GM12878 (cell line): ENCODE measurements around the gene CELF2. TPM values are rescaled to one million over a fixed set of nuclear protein-coding genes. Genes with fewer than 3 reads are reported as not detected.

Experiments used
- ATAC-seq: fragments of 200-7000 bp; cut with Tn5 transposase; 3 replicates; pipeline ENCODE4 v1.9.1; 2020; ENCODE audit warnings: mild to moderate bottlenecking, moderate library complexity
- BruUV-seq: library from RNA; stranded (reverse); fragments of 400-500 nt; replicated peaks from 2 replicates; lab custom pipeline; 2021; lab: Mats Ljungman, UMichigan
- CTCF ChIA-PET: fragments of 300-600 bp; sonication (Branson Sonifier 250); formaldehyde crosslinking; extraction: SDS; loops from one replicate; lab custom pipeline; 2021; ENCODE audit warnings: inconsistent platforms; lab: Yijun Ruan, JAX
- POLR2A ChIA-PET: fragments of 350-600 bp; formaldehyde crosslinking; extraction: SDS; loops from one replicate; lab custom pipeline; 2021; ENCODE audit warnings: inconsistent platforms; lab: Charles Lee
- RAD21 ChIA-PET: fragments of 300-600 bp; sonication (Branson Sonifier 250); formaldehyde crosslinking; loops from one replicate; lab custom pipeline; 2023; ENCODE audit warnings: antibody characterized with exemption; ENCODE audit not compliant: unreplicated experiment; lab: Charles Lee
- SMC1A ChIA-PET: fragments of 300-600 bp; sonication (Branson Sonifier 250); formaldehyde crosslinking; loops from one replicate; lab custom pipeline; 2023; ENCODE audit not compliant: unreplicated experiment, uncharacterized antibody; lab: Charles Lee
- DNase-seq: peaks from one replicate; pipeline ENCODE4 v3.0.0-alpha.2; 2011; ENCODE audit warnings: low read depth, low spot score
- FAIRE-seq: peaks from 3 replicates; lab custom pipeline; 2011; peaks lifted over from hg19 to GRCh38; lab: Jason Lieb, UNC
- H2AFZ ChIP-seq: 2 replicates; pipeline ENCODE4 v1.6.0; 2011; ENCODE audit warnings: low read depth, low read length, control low read depth; ENCODE audit not compliant: control insufficient read depth
- H3K27ac ChIP-seq: 2 replicates; pipeline ENCODE4 v1.5.1; 2011; ENCODE audit warnings: control low read depth; ENCODE audit not compliant: control insufficient read depth, insufficient read depth
- H3K27me3 ChIP-seq, 2 experiments: replicated peaks in 1 of 2; 2 replicates each; pipeline versions ENCODE4 v1.6.0 to v1.6.1; 2011; ENCODE audit warnings: low read length in 1 of 2; ENCODE audit not compliant: control insufficient read depth in 2 of 2, insufficient read depth in 2 of 2
- H3K36me3 ChIP-seq, 2 experiments: 2 replicates each; pipeline ENCODE4 v1.5.1; 2011; ENCODE audit warnings: low read length in 1 of 2; ENCODE audit not compliant: control insufficient read depth in 2 of 2, insufficient read depth in 2 of 2
- H3K4me1 ChIP-seq: 2 replicates; pipeline ENCODE4 v1.6.1; 2011; ENCODE audit warnings: mild to moderate bottlenecking, low read length, moderate library complexity, mixed read lengths; ENCODE audit not compliant: control insufficient read depth, insufficient read depth
- H3K4me2 ChIP-seq: 2 replicates; pipeline ENCODE4 v1.6.0; 2011; ENCODE audit warnings: control low read depth; ENCODE audit not compliant: control insufficient read depth, insufficient read depth
- H3K4me3 ChIP-seq: fragments of 200-600 bp; sonication (generic); 2 replicates; pipeline ENCODE4 v1.5.1; 2016
- H3K79me2 ChIP-seq: 2 replicates; pipeline ENCODE4 v1.6.0; 2011; ENCODE audit warnings: low read length; ENCODE audit not compliant: control insufficient read depth, insufficient read depth
- H3K9ac ChIP-seq: 2 replicates; pipeline ENCODE4 v1.8.0; 2011; ENCODE audit warnings: low read length, control low read depth, mixed read lengths; ENCODE audit not compliant: control insufficient read depth, insufficient read depth
- H3K9me3 ChIP-seq: replicated peaks from 3 replicates; pipeline ENCODE4 v1.5.1; 2011; ENCODE audit warnings: mild to moderate bottlenecking, low read length; ENCODE audit not compliant: control insufficient read depth, insufficient read depth
- H4K20me1 ChIP-seq: 2 replicates; pipeline ENCODE4 v1.6.0; 2011; ENCODE audit not compliant: control insufficient read depth, insufficient read depth
- FOS ChIP-seq: IDR thresholded peaks from 3 replicates; pipeline ENCODE4 v1.6.1; 2011; ENCODE audit warnings: borderline replicate concordance; ENCODE audit not compliant: insufficient read length; ENCODE audit errors: extremely low read depth
- HDAC6 ChIP-seq: fragments of 200-600 bp; sonication (generic); IDR thresholded peaks from one replicate; pipeline ENCODE4 v1.8.0; 2017; ENCODE audit warnings: antibody characterized with exemption; ENCODE audit not compliant: unreplicated experiment
- HSF1 ChIP-seq: fragments of 150-350 bp; IDR thresholded peaks from 2 replicates; pipeline ENCODE4 v1.6.1; 2014; ENCODE audit warnings: mild to moderate bottlenecking, low read depth, low read length
- IRF4 ChIP-seq: IDR thresholded peaks from 2 replicates; pipeline ENCODE4 v1.6.1; 2011; ENCODE audit warnings: low read depth, low read length
- IRF5 ChIP-seq: fragments of 450-650 bp; IDR thresholded peaks from 2 replicates; pipeline ENCODE4 v1.6.1; 2017; ENCODE audit warnings: borderline replicate concordance
- NFYA ChIP-seq: IDR thresholded peaks from 2 replicates; pipeline ENCODE4 v1.6.1; 2011; ENCODE audit warnings: low read depth, mild to moderate bottlenecking, low read length, improper control_type of control experiment, borderline replicate concordance
- NRF1 ChIP-seq: conservative IDR thresholded peaks from 2 replicates; pipeline ENCODE4 v1.6.1; 2011; ENCODE audit warnings: mild to moderate bottlenecking, low read depth, low read length, improper control_type of control experiment
- RCOR1 ChIP-seq: conservative IDR thresholded peaks from 2 replicates; pipeline ENCODE4 v1.6.1; 2012; ENCODE audit warnings: low read depth, low read length, improper control_type of control experiment
- RUNX3 ChIP-seq: IDR thresholded peaks from 2 replicates; pipeline ENCODE4 v1.6.1; 2012; ENCODE audit warnings: low read length, inconsistent platforms
- WRNIP1 ChIP-seq: IDR thresholded peaks from 2 replicates; pipeline ENCODE4 v1.6.1; 2011; ENCODE audit warnings: low read depth, low read length, improper control_type of control experiment, borderline replicate concordance
- WGBS: methylation state at CpG from one replicate; pipeline ENCODE4 v1.1.6; 2016; ENCODE audit warnings: low lambda C conversion rate; ENCODE audit not compliant: insufficient replicate concordance, insufficient coverage; ENCODE audit errors: missing lambda C conversion rate; 5-methylcytosine and 5-hydroxymethylcytosine counted together
- in situ Hi-C: fragments of 300-500 bp; cut with MboI; formaldehyde crosslinking; loops from 9 replicates; pipeline ENCODE4 v1.14.3; 2018; ENCODE audit warnings: mixed read lengths
- intact Hi-C: fragments of 100-400 bp; cut with micrococcal nuclease; formaldehyde crosslinking; loops from one replicate; pipeline ENCODE4 v1.14.2; 2022; ENCODE audit not compliant: unreplicated experiment
- polyA plus RNA-seq, 11 experiments: library from polyadenylated mRNA; depleted of rRNA in 4 of 11; unstranded in 6 of 11; stranded (reverse) in 5 of 11; fragments of >200 nt; fragmentation: Nextera tagmentation in 4 of 11; fragmentation: Illumina TruSeq in 1 of 11; extraction: Ambion mirVana in 4 of 11; extraction: Trizol in 1 of 11; gene quantifications; 1 replicate in 1 of 11; 2 replicates in 10 of 11; pipeline versions ENCODE4 v1.2.1 to v1.2.3, GENCODE V29; 2011 to 2016; ENCODE audit warnings: inconsistent platforms in 2 of 11, missing spikeins in 2 of 11, low read depth in 1 of 11
- total RNA-seq, 4 experiments: library from RNA; depleted of rRNA in 3 of 4; stranded (reverse); fragments of >200 nt in 3 of 4; fragmentation: Illumina TruSeq in 1 of 4; extraction: Trizol in 1 of 4; gene quantifications; 2 replicates each; pipeline versions ENCODE4 v1.2.1 to v1.2.3, GENCODE V29; 2013 to 2021

CELF2 gene
- total and polyA plus RNA-seq, 10 of the 15 experiments (the other 5 are each of a cell fraction or from before 2014, with no cell fraction given), result 20.8 to 129 (median 86.3) TPM

- POLR2A ChIA-PET, result interaction anchor here (1.0 kb wide), 1 partner anchor 10 kb away, joined by 4 read pairs; no protein-coding TSS in a partner anchor
- DNase-seq (no peak), FAIRE-seq (peak; percentile 56), ATAC-seq (peak; percentile 66)
- SMC1A ChIA-PET, result interaction anchor here (1.0 kb wide), 1 partner anchor 47 kb away, joined by 3 read pairs; no protein-coding TSS in a partner anchor
- 13% methylated on average over 19 of the region's 19 CpGs for WGBS
- TF ChIP-seq HDAC6 (peak; percentile 1), WRNIP1 (no peak)
- Histone ChIP-seq H2AFZ (peak overlapping the region; percentile 49; the same call in 1 of the 2 replicates), H3K4me1 (no peaks in the 10 kb centered on the region), H3K27me3 (peaks cover 2 to 25% of the 10 kb centered on the region in 2 experiments; a peak in 3 of 4 replicates), H4K20me1 (no peaks in the 10 kb centered on the region), H3K9ac (no peak overlapping the region), H3K79me2 (no peaks in the 10 kb centered on the region), H3K36me3 (no peaks in the 10 kb centered on the region), H3K9me3 (no peaks in the 10 kb centered on the region), H3K27ac (no peak overlapping the region), H3K4me3 (peak overlapping the region; percentile 58; the same call in 1 of the 2 replicates), H3K4me2 (peak overlapping the region; percentile 49)
- intact Hi-C loops, result loop anchor here (10.0 kb wide), 1 partner anchor 258 kb away; no protein-coding TSS in a partner anchor
- no TSS peak for BruUV-seq
- CTCF ChIA-PET, result no interaction called here
- in situ Hi-C loops, result no loop called here
- RAD21 ChIA-PET, result no interaction called here
Measured at GRCh38 chr10:11017000-11017569, 587 bp upstream of the CELF2 start.

GRCh38 chr10:11018432-11018841 lies 765 bp downstream of the CELF2 start:
- ChIA-PET RAD21 (no interaction called here), POLR2A (no interaction called here), CTCF (interaction anchor here (0.6 to 1.0 kb wide), 2 partner anchors 252 to 500 kb away, joined by 3 to 4 read pairs; no protein-coding TSS in a partner anchor), SMC1A (interaction anchor here (0.7 to 1.1 kb wide), 2 partner anchors 95 to 135 kb away, joined by 3 read pairs; no protein-coding TSS in a partner anchor)
- Histone ChIP-seq H3K4me1 (no peaks in the 10 kb centered on the region), H3K4me3 (peak overlapping the region; percentile 67; the same call in 1 of the 2 replicates), H3K27me3 (peaks cover 2 to 25% of the 10 kb centered on the region in 2 experiments; a peak in 3 of 4 replicates), H3K79me2 (no peaks in the 10 kb centered on the region), H3K9ac (no peak overlapping the region), H3K4me2 (peak overlapping the region; percentile 61; the same call in 1 of the 2 replicates), H3K36me3 (no peaks in the 10 kb centered on the region), H2AFZ (peak overlapping the region; percentile 71), H3K9me3 (no peaks in the 10 kb centered on the region), H4K20me1 (no peaks in the 10 kb centered on the region), H3K27ac (no peak overlapping the region)
- WGBS, result 37% methylated on average over 5 of the region's 57 CpGs
- DNase-seq, result no peak
- in situ Hi-C loops (no loop called here), intact Hi-C loops (loop anchor here (10.0 kb wide), 1 partner anchor 256 kb away; no protein-coding TSS in a partner anchor)
- no peak; the same call in 2 of the 3 replicates for ATAC-seq
- FAIRE-seq, result no peak
- BruUV-seq, result no TSS peak
- TF ChIP-seq NRF1 (no peak), RCOR1 (no peak), RUNX3 (no peak), NFYA (no peak), HSF1 (no peak), FOS (no peak), IRF4 (no peak), IRF5 (no peak)
